Measurements from ENCODE around the gene C12orf75.
A peak's percentile ranks its signal among the peaks of the same experiment; 100 is the strongest.
"Not testable (repeated sequence)": the region's sequence is repeated elsewhere in the genome, so short reads cannot be mapped to it uniquely, and the experiment has no call there.

The C12orf75 gene

DNA sequence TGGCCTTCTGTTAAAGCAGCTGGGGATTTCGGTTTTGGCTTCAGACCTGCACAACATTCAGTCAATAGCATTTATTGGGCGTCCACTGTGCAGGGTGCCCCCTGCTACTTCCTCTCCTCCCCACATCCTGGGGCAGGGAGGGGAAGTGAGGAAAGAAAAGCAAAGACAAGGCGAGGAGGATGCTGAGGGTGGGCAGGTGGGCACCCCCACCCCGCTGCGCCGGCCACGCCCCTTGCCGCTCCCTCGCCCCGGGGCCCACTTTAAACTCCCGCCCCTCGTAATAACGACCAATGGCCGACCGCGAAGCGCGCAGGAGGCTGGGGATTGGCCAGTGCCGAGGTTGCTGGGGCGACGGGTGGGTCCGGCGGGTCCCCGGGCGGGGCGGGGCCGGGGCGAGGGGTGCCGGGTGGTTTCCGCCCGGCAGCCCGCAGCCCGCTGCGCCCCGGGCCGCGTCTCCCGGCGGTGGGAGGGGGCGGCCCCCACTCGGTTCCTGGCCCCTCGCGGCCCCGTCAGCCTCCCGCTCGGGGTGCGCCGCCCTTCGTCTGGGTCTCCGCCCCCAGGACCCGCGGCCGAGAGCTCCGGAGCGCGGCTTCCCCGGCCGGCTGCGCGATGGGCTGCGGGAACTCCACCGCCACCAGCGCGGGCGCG lies at the start of gene C12orf75:
TSS of gene C12orf75 (plus strand) at position 409 of the 648 bp plus-strand sequence. CDS start at position 610, 201 bp downstream.
- DNase-seq (ENCODE audit: low read depth), result peak; percentile 78

GRCh38 chr12:105280966-105281693 lies 49.4 kb upstream of the C12orf75 start:
- no peak for DNase-seq (ENCODE audit: low read depth)

DNA sequence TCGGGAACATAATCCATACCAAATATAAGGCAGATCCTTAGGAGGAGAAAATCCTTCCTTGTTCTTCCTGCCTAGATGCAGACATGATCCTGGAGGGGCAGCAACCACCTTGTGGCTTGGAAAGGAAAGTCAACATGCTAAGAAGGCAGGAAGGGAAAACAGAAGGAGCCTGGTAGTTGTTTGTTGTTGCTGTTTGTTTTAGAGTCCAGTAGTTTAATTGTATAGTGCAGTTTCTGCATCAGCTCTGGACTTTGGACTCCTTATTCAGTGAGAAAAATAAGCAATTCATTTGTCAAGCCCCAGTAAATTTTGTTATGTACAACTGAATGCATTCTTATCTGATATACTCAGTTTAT lies 48.8 kb upstream of the C12orf75 start:
- no peak for DNase-seq (ENCODE audit: low read depth)

- DNase-seq (ENCODE audit: low read depth), result no peak
These were observed 45.1 kb upstream of the C12orf75 start for GRCh38 chr12:105285378-105285777.

DNA sequence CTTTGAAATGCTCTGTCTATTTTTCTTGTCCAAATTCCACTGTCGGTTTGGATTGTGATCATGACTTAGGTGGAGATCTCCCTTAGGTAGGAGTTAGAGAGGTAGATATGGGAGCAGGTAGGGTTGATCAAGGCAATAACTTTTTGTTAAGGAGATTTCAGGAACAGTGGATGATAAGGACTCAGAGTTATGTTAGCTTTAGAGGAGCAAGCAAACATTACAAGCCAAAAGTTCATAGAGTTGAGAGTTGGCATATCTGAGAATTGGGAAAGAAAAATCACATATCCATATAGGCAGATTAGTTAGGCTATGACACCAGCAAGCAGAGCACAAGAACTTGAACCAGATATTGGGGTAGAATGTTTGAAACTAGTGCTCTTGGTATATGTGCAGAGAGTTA lies 43.1 kb upstream of the C12orf75 start:
- no peak for DNase-seq (ENCODE audit: low read depth)

DNA sequence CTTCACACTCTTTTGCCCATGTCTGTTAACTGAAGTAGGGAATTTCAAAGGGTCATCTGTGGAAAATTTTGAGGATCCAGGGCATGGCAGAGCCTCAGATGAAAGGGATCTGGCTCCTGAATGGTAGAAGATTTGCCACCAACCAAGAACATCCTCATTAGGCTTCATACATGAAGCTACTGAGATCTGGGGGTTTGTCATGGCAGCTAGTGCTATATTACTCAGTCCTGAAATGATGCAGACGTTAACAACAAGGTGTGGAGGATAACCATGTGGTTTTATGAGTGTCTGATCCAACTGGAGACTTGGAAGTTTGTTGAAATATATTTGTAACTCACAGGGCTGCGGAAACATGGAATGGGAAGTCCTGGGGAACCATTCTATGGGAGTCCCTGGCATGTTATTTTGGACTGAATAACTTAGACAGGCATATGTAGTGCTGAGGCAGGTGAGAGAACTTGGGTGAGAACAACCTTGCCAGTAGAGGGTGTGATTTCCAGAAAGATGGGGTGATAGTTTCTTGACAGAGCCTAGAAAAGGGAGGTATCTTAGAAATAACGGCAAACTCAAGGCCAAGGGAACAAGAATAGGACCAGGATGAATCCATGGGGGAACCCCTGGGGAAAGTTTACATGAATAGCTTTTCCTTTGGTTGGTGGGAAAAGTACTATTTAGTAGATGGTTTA lies 42.0 kb upstream of the C12orf75 start:
- DNase-seq (ENCODE audit: low read depth), result no peak

GRCh38 chr12:105289114-105289904 lies 41.2 kb upstream of the C12orf75 start:
- no peak for DNase-seq (ENCODE audit: low read depth)

DNA sequence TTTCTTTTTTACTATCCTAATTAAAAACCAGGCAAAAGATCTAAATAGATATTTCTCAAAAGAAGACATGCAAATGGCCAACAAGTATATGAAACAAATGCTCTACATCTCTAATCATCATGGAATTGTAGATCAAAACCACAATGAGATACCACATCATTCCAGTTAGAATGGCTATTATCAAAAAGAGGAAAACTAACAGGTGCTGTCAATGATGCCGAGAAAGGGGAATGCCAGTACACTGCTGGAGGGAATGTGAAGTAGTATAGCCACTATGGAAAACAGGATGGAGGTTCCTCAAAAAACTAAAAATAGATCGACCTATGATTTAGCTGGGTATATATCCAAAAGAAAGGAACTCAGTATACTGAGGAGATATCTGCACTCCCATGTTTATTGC lies 39.0 kb upstream of the C12orf75 start:
- DNase-seq (ENCODE audit: low read depth), result no peak

DNA sequence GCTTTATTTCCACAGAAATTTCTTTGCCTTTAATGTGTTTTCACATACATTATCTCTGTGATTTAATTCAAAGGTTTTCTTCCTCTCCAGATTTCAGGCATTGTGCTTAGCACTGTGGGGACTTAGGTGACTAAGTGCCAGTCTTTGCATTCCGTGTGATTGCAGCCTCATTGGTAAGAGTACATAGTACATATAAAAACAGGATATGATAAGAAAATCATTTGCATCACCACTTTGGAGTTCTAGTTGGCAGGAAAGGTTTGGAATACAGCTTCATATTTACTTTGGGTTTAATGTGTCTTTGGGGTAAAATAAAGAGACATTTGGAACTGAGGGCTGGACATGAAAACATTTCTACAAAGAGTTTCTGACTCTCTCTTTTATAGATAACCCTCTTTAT lies 37.8 kb upstream of the C12orf75 start:
- DNase-seq (ENCODE audit: low read depth), result no peak

DNA sequence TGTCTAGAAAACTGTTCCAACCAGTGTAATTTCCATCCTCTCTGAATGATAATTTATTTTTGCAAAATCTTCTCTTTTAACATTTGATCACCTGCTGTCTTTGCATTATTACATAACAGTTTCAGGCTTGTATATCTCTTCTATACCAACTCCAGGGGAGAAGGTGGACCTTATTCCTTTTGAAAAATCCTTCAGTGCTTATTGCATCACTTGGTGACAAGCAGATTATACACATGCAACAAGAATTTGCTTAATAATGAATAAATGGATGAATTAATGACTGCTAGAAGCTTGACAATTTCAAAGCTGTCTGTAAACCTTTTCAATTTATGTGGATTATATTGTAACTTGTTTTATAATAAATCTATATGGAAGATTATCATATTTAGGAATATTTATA lies 37.3 kb upstream of the C12orf75 start:
- DNase-seq (ENCODE audit: low read depth), result no peak

- DNase-seq (ENCODE audit: low read depth), result no peak
These were observed 36.3 kb upstream of the C12orf75 start for GRCh38 chr12:105294161-105294560.

- no peak for DNase-seq (ENCODE audit: low read depth)
These were observed 35.5 kb upstream of the C12orf75 start for GRCh38 chr12:105294886-105295479.

DNA sequence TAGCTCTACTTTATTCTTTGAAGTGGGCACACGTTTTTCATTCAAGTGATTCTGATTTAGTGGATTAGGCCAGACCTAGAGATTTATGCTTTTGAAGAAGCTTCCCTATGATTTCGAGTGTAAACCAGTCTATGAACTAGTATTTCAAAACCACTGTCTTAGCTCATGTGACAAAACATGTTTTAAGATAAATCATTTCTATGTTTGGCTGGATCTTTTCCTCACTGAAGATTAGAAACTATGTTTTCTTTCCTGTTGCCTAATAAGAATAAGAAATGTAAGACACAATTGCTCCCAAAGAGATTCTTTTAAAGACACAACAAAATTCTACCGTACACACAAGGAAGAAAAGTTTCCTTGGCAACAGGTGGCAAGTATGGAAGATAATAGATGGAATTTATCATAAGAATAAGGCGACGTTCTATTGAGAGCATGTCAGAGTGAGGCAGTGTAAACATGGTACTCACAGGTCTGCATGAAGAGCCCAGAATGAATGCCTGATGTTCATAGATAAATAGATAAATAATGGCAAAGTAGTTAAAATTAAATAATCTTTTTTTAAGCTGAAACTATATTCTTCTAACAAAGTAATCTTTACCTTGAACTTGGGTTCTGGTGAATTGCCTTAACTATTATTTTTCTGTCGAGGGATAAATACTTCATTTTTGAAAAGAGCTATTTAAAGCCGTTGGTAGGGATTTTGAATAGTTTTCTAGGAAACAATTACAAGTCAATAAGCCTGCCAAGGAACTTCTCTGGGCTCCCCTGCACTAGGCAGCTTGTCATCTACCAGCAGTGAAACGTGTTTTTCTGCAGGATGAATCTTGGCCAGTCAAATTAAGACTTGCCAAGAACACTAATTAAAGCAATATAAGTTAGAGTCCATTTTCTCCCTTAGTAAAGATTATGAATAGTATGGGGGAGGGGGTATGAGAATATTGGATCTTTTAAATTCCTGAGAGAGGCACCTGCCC lies 34.1 kb upstream of the C12orf75 start:
- DNase-seq (ENCODE audit: low read depth), result no peak

DNA sequence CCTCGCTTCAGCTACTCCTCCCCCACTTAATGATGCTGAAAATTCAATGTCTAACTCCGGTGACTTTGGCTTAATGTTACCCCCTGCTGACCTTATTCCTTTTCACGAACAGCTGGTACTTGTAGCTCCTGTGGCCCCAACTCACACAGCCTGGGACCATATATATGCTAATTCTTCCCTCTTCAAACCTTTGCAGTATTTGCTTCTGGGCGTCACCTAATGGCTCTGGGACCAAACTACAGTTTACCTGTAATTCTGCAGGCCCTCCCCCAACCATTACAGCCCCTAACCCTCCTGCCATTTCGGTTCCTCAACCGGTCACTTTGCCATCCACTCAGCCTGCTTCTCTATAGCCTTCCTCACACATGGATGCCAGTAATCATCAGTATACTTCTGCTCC lies 29.6 kb upstream of the C12orf75 start:
- DNase-seq (ENCODE audit: low read depth), result no peak

- DNase-seq (ENCODE audit: low read depth), result no peak
These were observed 28.8 kb upstream of the C12orf75 start for GRCh38 chr12:105301696-105302095.

- not testable (repeated sequence) for DNase-seq (ENCODE audit: low read depth)
These were observed 27.5 kb upstream of the C12orf75 start for GRCh38 chr12:105302986-105303385.

DNA sequence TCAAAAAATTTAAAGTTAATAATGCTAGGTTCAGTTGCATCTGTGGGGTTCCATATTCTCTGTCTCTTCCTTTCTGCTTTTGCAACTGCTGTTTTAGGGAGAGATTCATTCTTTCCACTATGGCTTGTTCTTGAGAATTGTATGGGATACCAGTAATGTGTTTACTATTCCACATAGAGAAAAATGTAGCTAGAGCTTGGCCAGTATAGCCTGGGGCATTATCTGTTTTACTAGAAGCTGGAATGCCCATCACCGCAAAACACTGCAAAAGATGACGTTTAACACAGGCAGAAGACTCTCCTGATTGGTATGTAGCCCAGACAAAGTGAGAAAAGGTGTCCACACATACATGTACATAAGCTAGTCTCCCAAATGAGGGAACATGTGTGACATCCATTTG lies 25.9 kb upstream of the C12orf75 start:
- DNase-seq (ENCODE audit: low read depth), result not testable (repeated sequence)

DNA sequence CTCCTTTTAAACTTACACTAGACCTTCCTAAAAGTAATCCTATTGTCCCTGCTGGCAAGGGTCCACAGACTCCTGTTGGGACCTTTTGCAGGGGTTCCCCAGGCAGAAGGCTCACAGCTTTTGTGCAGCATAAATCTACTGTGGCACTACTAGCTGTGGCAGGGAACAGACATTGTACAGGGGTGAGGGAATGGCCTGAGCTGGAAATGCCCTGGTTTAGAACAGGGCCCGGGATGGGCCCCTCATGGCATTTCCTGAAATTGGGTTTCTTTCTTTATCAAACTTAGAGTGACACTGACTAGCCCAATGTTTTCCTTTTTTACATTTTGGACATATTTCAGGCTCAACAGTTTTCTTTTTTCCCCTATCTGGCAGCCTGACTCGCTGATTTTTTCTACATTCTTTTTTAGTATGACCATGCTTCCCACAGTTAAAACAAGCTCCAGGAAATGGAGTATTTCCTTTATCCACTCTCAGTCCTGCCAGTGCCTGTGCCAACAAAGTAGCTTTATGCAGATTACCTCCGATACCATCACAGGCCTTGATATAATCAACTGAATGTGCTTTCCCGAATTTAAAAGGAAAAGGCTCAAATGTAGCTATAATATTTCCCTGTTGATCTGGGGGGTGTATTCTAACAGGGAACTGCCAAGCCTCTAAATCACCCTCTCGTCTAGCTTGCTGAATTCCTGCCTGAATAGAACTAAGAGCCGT lies 22.7 kb upstream of the C12orf75 start:
- not testable (repeated sequence) for DNase-seq (ENCODE audit: low read depth)

GRCh38 chr12:105308839-105309238 lies 21.7 kb upstream of the C12orf75 start:
- DNase-seq (ENCODE audit: low read depth), result not testable (repeated sequence)

- not testable (repeated sequence) for DNase-seq (ENCODE audit: low read depth)
These were observed 21.1 kb upstream of the C12orf75 start for GRCh38 chr12:105309384-105309783.
